Endometrial microvascular endothelial cells (primary cell): ENCODE results near the gene PIN1. TPM values are rescaled to one million over a fixed set of nuclear protein-coding genes. Genes with fewer than 3 reads are reported as not detected.
"Not testable (repeated sequence)": the region's sequence is repeated elsewhere in the genome, so short reads cannot be mapped to it uniquely, and the experiment has no call there.

Source experiments
- in situ Hi-C: cut with HindIII; loops from 2 replicates; pipeline ENCODE4 v1.10.0; 2017; ENCODE audit warnings: low sequenced_read_pairs, low pct_unique_long_range_greater_than_20kb; ENCODE audit errors: inconsistent ontology term
- total RNA-seq: library from RNA; depleted of rRNA; stranded (reverse); fragments of >200 nt; gene quantifications from one replicate; pipeline ENCODE4 v1.2.3, GENCODE V29; 2015; ENCODE audit errors: inconsistent ontology term

Gene PIN1
- total RNA-seq, 1 donor from 2014 or later, result 134 TPM

DNA sequence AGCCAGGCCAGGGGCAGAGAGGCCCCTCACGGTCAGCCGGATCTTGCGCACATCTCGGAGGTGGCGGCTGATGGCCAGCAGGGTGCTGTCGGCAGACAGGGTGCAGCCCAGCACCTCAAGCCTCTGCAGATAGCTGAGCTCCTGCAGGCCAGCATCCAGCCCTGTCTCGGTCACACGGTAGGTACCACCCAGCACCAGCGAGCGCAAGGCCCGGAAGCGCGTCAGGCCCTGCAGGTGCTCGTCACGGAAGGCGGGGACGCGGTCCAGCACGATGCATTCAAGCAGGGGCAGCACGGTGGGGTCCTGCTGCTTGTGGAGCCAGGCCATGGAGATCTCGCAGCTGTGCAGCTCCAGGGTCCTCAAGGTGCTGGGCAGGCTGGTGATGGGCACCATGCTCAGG is 24.0 kb upstream of the PIN1 start:
- in situ Hi-C loops, result no loop called here

GRCh38 chr19:9818175-9818733 is 16.9 kb upstream of the PIN1 start:
- in situ Hi-C loops, result no loop called here

DNA sequence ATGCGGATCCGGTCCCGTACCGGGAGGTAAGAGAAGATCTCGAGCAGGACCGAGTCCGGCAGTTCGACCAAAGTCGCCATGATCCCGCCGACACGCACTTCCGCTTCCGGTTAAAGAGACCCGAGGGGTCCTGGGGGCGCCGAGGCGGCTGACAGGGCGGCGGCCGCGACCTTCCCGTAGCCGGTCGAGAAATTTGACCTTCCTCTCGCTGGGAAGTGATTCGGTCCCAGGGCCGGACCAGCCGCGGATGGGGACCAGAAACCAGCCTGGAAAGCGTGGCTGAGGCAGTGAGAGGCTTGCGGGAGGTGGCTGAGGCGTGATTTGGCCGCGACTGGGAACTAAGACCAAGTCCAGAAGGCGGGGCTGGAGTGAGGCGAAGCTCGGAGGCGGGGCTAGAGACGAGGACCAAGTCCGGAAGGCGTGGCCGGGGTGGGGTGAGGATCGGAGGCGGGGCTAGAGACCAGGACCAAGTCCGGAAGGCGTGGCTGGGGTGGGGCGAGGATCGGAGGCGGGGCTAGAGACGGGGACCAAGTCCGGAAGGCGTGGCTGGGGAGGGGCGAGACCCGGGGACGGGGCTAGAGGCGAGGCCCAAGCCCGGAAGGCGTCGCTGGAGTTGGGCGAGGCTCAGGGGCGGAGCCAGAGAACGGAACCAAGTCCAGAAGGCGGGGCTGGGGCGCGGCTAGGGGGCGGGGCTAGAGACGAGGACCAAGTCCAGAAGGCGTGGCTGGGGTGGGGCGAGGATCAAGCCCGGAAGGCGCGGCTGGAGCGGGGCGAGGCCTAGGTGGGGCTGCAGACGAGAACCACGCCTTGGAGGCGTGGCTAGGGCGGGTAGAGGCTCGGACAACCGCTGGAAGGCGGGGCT is 16.2 kb upstream of the PIN1 start, which contains the start of gene FBXL12:
Gene FBXL12 (minus strand): TSS at position 346 of the 862 bp plus-strand sequence. CDS start 266 bp downstream, at position 80.
- in situ Hi-C loops, result no loop called here

GRCh38 chr19:9819596-9819909 is 15.6 kb upstream of the PIN1 start:
- in situ Hi-C loops, result no loop called here

DNA sequence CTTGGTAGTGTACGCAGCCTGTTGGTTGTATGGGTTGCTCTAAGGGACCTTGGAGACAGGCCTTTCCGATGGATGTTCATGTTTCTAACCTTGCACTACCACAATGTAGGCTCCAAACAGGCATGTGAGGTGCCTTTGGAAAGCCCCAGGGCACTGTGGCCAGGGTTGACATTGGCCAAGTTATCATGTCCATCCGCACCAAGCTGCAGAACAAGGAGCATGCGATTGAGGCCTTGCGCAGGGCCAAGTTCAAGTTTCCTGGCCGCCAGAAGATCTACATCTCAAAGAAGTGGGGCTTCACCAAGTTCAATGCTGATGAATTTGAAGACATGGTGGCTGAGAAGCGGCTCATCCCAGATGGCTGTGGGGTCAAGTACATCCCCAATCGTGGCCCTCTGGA is 15.1 kb upstream of the PIN1 start:
- in situ Hi-C loops, result not testable (repeated sequence)

GRCh38 chr19:9823816-9824215 is 11.3 kb upstream of the PIN1 start:
- in situ Hi-C loops, result no loop called here

DNA sequence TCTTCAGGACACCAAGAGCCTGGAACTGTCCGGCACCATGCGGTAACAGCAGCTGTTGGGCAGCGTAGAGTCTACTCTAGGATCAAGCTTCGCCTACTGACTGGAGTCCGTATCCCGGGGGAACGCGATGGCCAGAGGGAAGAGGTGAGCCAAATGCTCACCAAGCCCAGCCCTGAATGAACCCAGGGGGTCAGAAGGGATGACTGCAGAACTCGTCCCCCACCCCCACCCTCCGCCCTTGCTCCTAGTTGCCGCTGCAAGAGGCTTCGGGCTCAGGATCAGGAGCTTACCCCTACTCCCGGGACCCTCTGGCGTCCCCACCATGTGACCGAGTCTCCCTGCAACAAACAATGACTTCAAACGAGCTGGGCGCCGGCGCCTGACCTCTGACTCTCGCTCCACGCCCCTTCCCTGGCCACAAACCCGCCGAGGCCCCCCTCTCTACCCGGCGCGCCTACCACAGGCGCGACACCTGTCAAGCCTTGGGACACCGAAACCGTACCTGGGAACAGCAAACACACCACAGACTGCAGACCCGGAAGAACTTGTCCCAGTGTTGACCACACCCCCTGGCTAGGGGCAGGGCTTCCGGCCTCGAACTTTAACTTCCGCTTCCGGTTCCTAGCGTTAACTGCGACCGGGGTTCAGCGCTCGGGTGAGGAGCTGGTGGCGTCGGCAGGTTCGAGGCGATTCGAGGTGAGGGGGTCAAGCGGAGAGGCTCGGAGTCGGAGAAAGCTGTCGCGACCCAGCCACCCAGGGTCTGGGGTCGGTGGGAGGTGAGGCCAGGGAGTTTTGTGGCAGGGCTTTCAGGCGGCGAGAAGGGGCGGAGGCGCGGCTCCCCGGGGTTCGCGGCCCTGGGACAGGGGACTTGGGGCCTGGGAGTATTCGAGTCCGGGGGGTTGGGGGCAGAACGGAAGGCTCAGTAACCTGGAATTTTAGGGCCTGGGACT is 7.6 kb upstream of the PIN1 start, which contains the start of gene UBL5:
Gene UBL5 (plus strand): TSS at position 630 of the 950 bp plus-strand sequence. CDS start 420 bp downstream, outside the sequence.
- in situ Hi-C loops, result no loop called here

DNA sequence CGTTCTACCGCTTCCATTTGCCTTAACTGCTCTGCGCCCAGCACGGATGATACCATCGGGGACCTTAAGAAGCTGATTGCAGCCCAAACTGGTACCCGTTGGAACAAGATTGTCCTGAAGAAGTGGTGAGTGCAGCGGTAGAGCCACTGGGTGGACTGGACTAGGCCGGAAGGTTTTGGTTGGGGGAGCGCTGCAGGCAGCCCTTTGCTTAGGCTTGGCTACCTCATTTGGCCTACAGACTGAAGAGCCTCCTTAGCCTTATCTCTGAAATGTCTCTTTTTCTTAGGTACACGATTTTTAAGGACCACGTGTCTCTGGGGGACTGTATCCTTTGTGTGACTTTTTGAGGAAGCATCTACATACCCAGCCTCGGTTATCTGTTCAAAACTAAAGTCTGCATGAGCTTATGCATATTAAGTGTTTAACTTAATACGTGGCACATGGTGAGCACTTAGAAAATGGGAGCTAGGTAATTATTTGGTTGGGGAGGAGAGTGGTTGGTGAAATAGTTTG is 6.5 kb upstream of the PIN1 start:
- in situ Hi-C loops, result no loop called here

GRCh38 chr19:9834307-9834725 is 802 bp upstream of the PIN1 start:
- in situ Hi-C loops, result no loop called here

- in situ Hi-C loops, result no loop called here
Observed at GRCh38 chr19:9835507-9835949, 410 bp downstream of the PIN1 start.

- in situ Hi-C loops, result no loop called here
Observed at GRCh38 chr19:9836021-9836420, 903 bp downstream of the PIN1 start.

- in situ Hi-C loops, result no loop called here
Observed at GRCh38 chr19:9838324-9838723, 3.2 kb downstream of the PIN1 start.

DNA sequence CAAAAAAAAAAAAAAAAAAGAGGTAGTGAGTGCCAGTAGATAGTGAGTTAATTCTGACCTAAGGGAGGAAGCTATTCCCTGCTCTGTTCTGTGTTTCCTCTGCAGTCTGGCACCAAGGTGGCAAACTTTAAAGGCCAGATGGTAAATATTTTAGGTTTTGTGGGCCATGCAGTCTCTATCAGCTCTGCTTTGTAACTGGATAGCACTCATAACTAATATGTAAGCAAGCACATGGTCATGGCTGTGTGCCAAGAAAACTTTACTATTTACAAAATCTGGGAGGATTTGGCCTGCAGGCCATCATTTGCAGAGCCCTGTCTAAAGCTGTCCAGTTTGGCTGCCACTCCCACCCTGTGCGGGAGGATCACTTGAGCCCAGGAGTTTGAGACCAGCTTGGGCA is 4.3 kb downstream of the PIN1 start:
- in situ Hi-C loops, result no loop called here

- in situ Hi-C loops, result no loop called here
Observed at GRCh38 chr19:9842834-9843625, 7.9 kb downstream of the PIN1 start.

DNA sequence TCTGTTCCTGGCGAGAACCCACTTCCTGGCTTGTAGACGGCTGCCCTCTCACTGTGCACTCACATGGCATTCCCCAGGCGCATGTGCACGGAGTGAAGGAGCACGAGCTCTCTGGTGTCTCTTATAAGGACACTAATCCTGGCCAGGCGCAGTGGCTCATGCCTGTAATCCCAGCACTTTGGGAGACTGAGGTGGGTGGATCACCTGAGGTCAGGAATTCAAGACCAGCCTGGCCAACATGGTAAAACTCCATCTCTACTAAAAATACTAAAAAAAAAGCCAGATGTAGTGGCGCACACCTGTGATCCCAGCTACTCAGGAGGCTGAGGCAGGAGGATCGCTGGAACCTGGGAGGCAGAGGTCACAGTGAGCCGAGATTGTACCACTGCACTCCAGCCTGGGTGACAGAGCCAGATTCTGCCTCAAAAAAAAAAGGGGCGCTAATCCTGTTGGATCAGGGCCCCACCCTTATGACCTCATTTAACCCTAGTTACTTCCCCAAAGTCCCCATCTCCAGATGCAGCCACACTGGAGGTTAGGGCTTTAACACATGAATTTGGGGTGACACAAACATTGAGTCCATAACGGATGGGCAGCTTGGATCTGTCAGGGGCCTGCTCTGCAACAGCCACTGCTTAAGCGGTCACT is 8.6 kb downstream of the PIN1 start:
- in situ Hi-C loops, result not testable (repeated sequence)

DNA sequence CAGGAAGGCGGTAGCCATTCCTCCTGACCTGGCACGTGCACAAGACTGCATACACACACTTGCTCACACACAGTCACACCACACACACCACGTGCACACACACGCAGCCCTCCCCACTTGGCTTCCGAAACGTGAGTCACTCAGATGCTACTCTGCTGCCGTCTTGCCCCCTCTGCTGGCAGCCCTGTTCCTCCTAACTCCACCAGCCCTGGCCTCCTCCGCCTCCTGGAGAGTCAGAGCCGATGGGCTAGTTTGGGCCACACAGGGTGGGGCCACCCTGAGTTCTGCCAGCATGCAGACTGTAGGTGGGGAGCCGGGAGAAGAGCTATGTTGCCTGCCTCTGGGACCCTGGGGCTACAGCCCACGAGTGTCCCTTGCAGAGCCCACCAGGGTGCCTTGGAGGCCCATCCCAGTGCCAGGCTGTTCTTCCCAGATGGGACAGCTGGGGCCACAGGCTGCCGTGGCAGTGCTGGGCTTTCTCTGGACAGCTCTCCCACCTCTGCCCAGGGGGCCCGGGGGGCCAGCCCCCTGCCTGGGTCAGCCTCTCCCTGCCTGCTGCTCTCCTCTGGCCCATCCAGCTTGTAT is 12.1 kb downstream of the PIN1 start:
- in situ Hi-C loops, result no loop called here

DNA sequence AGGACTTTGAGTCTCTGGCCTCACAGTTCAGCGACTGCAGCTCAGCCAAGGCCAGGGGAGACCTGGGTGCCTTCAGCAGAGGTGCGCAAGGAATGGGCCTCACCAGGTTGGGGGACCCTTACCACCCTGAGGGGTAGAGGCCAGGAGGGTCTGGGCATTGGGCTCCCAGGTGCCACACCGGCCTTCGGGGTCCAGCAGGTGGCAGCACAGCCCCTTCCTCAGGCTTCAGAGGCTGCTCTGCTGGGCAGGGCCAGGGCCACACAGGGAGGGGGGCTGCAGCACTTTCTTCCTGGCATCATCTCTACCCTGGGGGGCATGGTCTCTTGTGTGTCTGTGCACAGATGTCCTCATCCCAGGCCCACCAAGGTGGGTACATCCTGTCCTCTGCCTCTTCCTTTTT is 12.9 kb downstream of the PIN1 start:
- in situ Hi-C loops, result no loop called here

DNA sequence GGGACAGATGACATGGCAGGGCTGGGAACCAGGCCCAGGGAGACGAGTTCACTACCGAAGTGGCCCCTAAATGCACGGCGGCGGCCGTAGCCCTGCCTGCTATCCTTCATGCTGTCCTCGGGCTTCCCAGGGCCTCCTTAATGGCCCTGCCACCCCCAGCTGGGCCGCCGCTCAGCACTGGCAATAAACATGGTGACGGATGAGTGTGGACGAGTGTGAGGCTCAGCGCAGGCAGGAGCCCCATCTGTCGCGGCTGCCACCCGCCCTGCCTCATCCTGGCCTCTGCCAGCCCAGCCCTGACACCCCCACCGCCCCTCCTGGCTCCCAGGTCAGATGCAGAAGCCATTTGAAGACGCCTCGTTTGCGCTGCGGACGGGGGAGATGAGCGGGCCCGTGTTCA is 13.6 kb downstream of the PIN1 start:
- in situ Hi-C loops, result no loop called here
